Gastroesophageal sphincter (tissue), 4 donors: Measurements from ENCODE around the gene NARF. TPM values are rescaled to one million over a fixed set of nuclear protein-coding genes. Genes with fewer than 3 reads are reported as not detected.

Source experiments
- ATAC-seq: fragments of 150-250 bp; one replicate; pipeline ENCODE4 v1.9.1; 2016; ENCODE audit warnings: mild to moderate bottlenecking, moderate library complexity
- H3K27ac ChIP-seq, 4 donors: fragments of 200-600 bp; sonication (generic) in 3 of 4; 1 replicate in 3 of 4; 2 replicates in 1 of 4; pipeline ENCODE4 v1.5.1; 2016 to 2019
- H3K27me3 ChIP-seq: fragments of 200-600 bp; sonication (generic); one replicate; pipeline ENCODE4 v1.5.1; 2019
- H3K36me3 ChIP-seq, 2 donors: fragments of 200-600 bp; sonication (generic); one replicate each; pipeline ENCODE4 v1.5.1; 2019; ENCODE audit warnings: control low read depth in 1 of 2
- H3K4me1 ChIP-seq, 3 donors: fragments of 200-600 bp; sonication (generic); 1 replicate in 2 of 3; 2 replicates in 1 of 3; pipeline ENCODE4 v1.5.1; 2016 to 2019; ENCODE audit warnings: control low read depth in 2 of 3
- H3K4me3 ChIP-seq, 2 donors: fragments of 200-600 bp; sonication (generic); one replicate each; pipeline ENCODE4 v1.5.1; 2019; ENCODE audit warnings: mild to moderate bottlenecking in 1 of 2, moderate library complexity in 1 of 2
- H3K9me3 ChIP-seq, 3 donors: fragments of 200-600 bp; sonication (generic); one replicate each; pipeline ENCODE4 v1.5.1; 2017 to 2019; ENCODE audit warnings: control low read depth in 2 of 3
- EP300 ChIP-seq: sonication (generic); formaldehyde crosslinking; IDR thresholded peaks from one replicate; pipeline ENCODE4 v1.6.1; 2017; ENCODE audit warnings: antibody characterized with exemption, mild to moderate bottlenecking
- POLR2A ChIP-seq, 2 donors: fragments of 450-650 bp; IDR thresholded peaks; one replicate each; pipeline ENCODE4 v1.6.1; 2017; ENCODE audit warnings: antibody characterized with exemption in 2 of 2, mild to moderate bottlenecking in 2 of 2, moderate library complexity in 1 of 2
- POLR2AphosphoS5 ChIP-seq: sonication (generic); formaldehyde crosslinking; IDR thresholded peaks from one replicate; pipeline ENCODE4 v1.6.1; 2017; ENCODE audit warnings: antibody characterized with exemption
- WGBS, 2 donors: methylation state at CpG; one replicate each; pipeline ENCODE4 v1.1.5; 2018; ENCODE audit warnings: low coverage in 1 of 2; 5-methylcytosine and 5-hydroxymethylcytosine counted together
- total RNA-seq, 4 donors: library from RNA; depleted of rRNA; stranded (reverse); fragments of >200 nt; gene quantifications; one replicate each; pipeline ENCODE4 v1.1.0, GENCODE V29; 2016
- TF ChIP-seq, protein P1 (sequence below), 4 experiments: fragments of 200-600 bp in 2 of 4; fragments of 450-650 bp in 2 of 4; sonication (generic) in 1 of 4; IDR thresholded peaks; one replicate each; pipeline ENCODE4 v1.5.1; 2017 to 2019; ENCODE audit warnings: antibody characterized with exemption in 4 of 4, mild to moderate bottlenecking in 2 of 4, moderate library complexity in 2 of 4

Gene NARF
- total RNA-seq, 4 donors from 2014 or later = 30.4 to 78.1 (median 44.9) TPM

DNA sequence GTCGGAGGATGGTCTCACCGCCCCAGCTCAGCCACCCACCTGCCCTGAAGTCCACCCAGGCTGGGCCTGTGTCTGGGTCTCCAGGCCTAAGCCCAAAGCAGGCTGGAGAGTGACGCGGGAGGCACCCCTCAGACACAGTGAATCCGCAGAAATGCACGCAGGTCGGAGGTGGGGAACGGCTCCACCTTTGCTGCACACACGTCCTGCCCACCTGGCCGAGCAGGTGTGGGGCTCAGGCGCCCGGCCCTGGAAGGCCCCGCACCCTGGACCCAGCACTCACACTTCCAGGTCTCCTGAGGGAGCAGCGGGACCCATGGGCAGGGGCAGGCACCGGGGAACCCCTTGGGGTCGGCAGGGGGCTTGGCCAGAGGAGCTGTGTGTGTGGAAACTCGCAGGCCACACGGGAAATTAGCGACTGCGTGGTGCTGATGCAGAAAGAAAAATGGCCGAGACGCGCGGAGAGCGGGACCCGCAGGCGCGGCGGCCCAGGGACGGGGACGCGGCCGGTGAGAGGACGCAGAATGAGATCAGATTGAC is 18.6 kb upstream of the NARF start:
- TF ChIP-seq, protein P1, sequence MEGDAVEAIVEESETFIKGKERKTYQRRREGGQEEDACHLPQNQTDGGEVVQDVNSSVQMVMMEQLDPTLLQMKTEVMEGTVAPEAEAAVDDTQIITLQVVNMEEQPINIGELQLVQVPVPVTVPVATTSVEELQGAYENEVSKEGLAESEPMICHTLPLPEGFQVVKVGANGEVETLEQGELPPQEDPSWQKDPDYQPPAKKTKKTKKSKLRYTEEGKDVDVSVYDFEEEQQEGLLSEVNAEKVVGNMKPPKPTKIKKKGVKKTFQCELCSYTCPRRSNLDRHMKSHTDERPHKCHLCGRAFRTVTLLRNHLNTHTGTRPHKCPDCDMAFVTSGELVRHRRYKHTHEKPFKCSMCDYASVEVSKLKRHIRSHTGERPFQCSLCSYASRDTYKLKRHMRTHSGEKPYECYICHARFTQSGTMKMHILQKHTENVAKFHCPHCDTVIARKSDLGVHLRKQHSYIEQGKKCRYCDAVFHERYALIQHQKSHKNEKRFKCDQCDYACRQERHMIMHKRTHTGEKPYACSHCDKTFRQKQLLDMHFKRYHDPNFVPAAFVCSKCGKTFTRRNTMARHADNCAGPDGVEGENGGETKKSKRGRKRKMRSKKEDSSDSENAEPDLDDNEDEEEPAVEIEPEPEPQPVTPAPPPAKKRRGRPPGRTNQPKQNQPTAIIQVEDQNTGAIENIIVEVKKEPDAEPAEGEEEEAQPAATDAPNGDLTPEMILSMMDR (IDR thresholded peaks at IDR 0.05) = no peak
- 97% methylated on average over 11 of the region's 34 CpGs; no CpG with 5 or more reads in 1 of the 2 donors for WGBS, 2 donors
- H3K4me3 ChIP-seq = no peak overlapping the region
- H3K27me3 ChIP-seq = no peaks in the 10 kb centered on the region
- H3K27ac ChIP-seq = peak overlapping the region in 2 of 4 donors; percentile 22 to 31
- peaks cover 0 to 14% (median 0%) of the 10 kb centered on the region in 3 donors for H3K4me1 ChIP-seq
- no peaks in the 10 kb centered on the region for H3K9me3 ChIP-seq
- ATAC-seq = no peak
- peaks cover 0 to 81% of the 10 kb centered on the region in 2 donors for H3K36me3 ChIP-seq

DNA sequence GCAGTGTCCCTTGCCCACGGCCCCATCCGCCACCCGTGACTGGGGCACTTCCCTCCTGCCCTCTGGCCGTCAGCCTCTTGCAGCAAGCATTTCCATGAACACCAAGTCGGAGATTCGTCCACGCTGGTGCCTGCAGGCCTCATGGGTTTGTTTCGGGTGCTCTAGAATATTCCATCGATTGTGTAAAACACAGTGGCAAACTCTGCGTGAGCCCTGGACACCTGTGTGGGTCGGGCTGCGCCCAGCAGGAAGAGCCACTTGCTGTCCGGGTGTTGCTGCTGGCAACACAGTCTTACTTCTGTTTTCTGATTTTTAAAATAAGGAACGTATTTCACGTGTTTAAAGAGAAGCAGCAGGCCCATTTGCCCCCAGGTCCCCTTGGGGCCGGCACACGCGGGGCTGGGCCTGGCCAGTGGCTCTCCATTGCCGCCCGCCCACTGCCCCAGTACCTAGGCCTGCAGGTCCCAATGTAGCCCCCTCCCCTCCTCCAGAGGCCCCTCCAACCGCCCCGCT is 18.0 kb upstream of the NARF start:
- TF ChIP-seq EP300 (no peak), POLR2AphosphoS5 (no peak), POLR2A (IDR thresholded peaks at IDR 0.05) (no peak)
- TF ChIP-seq, protein P1 (IDR thresholded peaks at IDR 0.05) = no peak
- H3K4me3 ChIP-seq = peak overlapping the region in 1 of 2 donors; percentile 4
- H3K4me1 ChIP-seq = peaks cover 0 to 20% (median 0%) of the 10 kb centered on the region in 3 donors
- no peaks in the 10 kb centered on the region for H3K27me3 ChIP-seq
- peak; percentile 14 for ATAC-seq
- WGBS, 2 donors = 60% methylated on average over 6 of the region's 22 CpGs; no CpG with 5 or more reads in 1 of the 2 donors
- H3K9me3 ChIP-seq = no peaks in the 10 kb centered on the region
- H3K36me3 ChIP-seq = peaks cover 0 to 81% of the 10 kb centered on the region in 2 donors
- peak overlapping the region in 2 of 4 donors; percentile 22 to 31 for H3K27ac ChIP-seq

DNA sequence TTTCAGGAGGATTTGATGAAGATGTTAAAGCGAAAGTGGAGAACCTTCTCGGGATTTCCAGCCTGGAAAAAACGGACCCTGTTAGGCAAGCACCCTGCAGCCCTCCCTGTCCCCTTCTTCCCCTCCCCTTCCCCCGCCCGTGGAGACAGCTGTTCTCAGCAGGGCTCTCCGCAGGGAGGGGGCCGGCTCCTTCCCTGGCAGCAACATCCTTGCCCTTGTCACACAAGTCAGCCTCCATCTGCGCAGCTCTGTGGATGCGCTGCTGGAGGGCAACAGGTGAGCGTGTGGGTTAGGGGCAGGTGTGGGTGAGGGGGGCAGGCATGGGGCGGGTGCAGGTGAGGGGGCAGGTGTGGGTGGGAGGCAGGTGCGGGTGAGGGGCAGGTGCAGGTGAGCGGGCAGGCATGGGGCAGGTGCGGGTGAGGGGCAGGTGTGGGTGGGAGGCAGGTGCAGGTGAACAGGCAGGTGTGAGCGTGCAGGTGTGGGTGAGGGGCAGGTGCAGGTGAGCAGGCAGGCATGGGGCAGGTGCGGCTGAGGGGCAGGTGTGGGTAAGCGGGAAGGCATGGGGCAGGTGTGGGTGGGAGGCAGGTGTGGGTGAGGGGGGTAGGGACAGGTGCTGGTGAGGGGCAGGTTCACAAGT is 17.4 kb upstream of the NARF start:
- Histone ChIP-seq H3K9me3 (no peaks in the 10 kb centered on the region), H3K4me1 (peaks cover 0 to 26% (median 0%) of the 10 kb centered on the region in 3 donors), H3K27ac (peak overlapping the region in 2 of 4 donors; percentile 0 to 22), H3K36me3 (peaks cover 0 to 78% of the 10 kb centered on the region in 2 donors), H3K4me3 (peak overlapping the region in 1 of 2 donors; percentile 4), H3K27me3 (no peaks in the 10 kb centered on the region)
- WGBS, 2 donors = 68 to 82% methylated on average over 4 to 6 of the region's 17 CpGs
- TF ChIP-seq POLR2A (IDR thresholded peaks at IDR 0.05) (no peak), EP300 (no peak), POLR2AphosphoS5 (no peak)
- TF ChIP-seq, protein P1 (IDR thresholded peaks at IDR 0.05) = no peak
- peak; percentile 44 for ATAC-seq

- H3K4me1 ChIP-seq = peaks cover 0 to 33% (median 0%) of the 10 kb centered on the region in 3 donors
- TF ChIP-seq, protein P1 (IDR thresholded peaks at IDR 0.05) = no peak
- TF ChIP-seq POLR2A (IDR thresholded peaks at IDR 0.05) = no peak
- TF ChIP-seq POLR2AphosphoS5 = no peak
- TF ChIP-seq EP300 = no peak
- no peaks in the 10 kb centered on the region for H3K9me3 ChIP-seq
- no peaks in the 10 kb centered on the region for H3K27me3 ChIP-seq
- no peak for ATAC-seq
- no peak overlapping the region for H3K27ac ChIP-seq
- 99 to 100% methylated on average over 4 to 10 of the region's 27 CpGs for WGBS, 2 donors
- peaks cover 0 to 70% of the 10 kb centered on the region in 2 donors for H3K36me3 ChIP-seq
- H3K4me3 ChIP-seq = no peak overlapping the region
These were observed 16.7 kb upstream of the NARF start for GRCh38 chr17:82441691-82442487.
